Posterior cingulate gyrus (tissue), 11 donors: ENCODE data around the gene CEP104.

Experiments
- DNase-seq, 10 donors: peaks; one replicate each; pipeline versions ENCODE4 v3.0.0 to v3.0.0-alpha.2; 2020 to 2021; ENCODE audit warnings: mixed read lengths in 3 of 10
- intact Hi-C: fragments of 100-400 bp; cut with DNase I; formaldehyde crosslinking; loops from one replicate; pipeline ENCODE4 v1.15.1; 2023

CEP104 gene

GRCh38 chr1:3772715-3773571 lies 84.1 kb downstream of the CEP104 start, which contains the start of gene SMIM1:
Gene SMIM1 (plus strand): TSS chr1:3772749. CDS start chr1:3775374, 2,625 bp downstream.
- intact Hi-C loops, result no loop called here
- DNase-seq, result peak in 1 of 10 donors; percentile 73

DNA sequence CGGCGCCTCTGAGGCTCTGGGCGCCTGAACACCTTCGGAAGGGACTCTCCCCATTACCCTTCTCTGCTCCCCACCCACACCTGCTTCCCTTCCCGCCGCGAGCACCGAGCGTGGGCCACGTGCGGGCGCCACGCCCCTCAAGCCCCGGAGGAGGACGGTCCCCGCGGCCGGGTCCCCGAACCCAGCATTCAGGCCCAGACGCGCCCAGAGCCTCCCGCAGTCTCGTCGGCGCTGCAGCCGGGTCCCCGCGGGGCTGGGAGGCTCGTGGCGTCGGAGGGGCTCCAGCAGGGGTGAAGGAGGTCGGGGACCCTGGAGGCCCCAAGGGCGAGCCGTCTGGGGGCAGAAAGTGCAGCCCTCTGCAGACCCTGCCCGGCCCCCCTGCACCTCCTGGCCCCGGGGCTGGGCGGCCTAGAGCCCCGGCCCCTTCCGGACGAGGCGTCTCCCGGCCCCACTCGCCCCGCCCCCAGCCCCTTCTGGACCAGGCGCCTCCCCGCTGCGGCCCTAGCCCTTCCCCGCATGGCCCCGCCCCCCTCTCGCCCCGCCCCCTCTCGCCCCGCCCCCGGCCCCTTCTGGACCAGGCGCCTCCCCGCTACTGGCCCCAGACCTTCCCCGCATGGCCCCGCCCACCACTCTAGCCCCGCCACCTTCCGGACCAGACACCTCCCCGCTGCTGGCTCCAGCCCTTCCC lies 84.8 kb downstream of the CEP104 start:
- DNase-seq, result peak in 8 of 10 donors; percentile 55 to 95 (median 65)
- intact Hi-C loops, result no loop called here

GRCh38 chr1:3771108-3772026 lies 85.6 kb downstream of the CEP104 start:
- intact Hi-C loops, result no loop called here
- DNase-seq, result no peak

DNA sequence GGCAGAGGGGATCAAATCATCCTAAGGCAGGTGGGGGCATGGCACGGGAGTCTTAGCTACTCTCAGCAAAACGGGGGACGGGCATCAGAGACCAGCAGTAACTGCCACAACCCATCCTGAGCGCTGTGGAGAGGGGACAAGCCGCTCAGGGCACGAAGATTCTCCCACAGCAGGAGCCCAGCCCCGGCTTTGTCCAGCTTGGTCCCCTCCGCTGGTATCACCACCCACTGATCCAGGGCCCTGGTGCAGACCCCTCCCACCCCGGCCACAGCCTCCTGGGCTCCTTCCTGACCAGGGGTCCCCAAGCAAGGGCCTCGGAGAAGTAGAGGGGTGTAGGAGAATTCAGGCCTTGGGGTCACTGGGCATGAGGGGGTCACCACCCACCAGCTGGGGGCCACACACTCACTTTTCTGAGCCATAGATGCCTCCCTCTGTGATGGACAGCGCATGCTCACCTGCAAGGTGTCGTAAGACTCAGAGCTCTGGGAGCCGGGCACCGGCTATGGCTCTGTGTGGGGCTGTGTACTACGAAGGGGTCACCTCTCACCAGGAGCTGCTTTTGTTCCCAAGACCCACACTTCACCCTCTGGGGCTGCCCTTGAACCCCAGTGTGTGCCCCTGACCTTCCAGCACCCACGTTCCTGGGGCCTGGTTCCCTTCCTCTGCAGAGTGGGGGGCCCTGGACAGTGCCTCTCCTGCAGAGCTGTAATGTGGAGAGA lies 86.8 kb downstream of the CEP104 start:
- intact Hi-C loops, result no loop called here
- DNase-seq, result peak in 1 of 10 donors; percentile 51

- DNase-seq, result peak in 1 of 10 donors; percentile 59
- intact Hi-C loops, result no loop called here
Measured at GRCh38 chr1:3768811-3769390, 88.1 kb downstream of the CEP104 start.

- no peak for DNase-seq
- intact Hi-C loops, result no loop called here
Measured at GRCh38 chr1:3767328-3767925, 89.6 kb downstream of the CEP104 start.

- intact Hi-C loops, result no loop called here
- DNase-seq, result no peak
Measured at GRCh38 chr1:3763351-3764125, 93.5 kb downstream of the CEP104 start.

DNA sequence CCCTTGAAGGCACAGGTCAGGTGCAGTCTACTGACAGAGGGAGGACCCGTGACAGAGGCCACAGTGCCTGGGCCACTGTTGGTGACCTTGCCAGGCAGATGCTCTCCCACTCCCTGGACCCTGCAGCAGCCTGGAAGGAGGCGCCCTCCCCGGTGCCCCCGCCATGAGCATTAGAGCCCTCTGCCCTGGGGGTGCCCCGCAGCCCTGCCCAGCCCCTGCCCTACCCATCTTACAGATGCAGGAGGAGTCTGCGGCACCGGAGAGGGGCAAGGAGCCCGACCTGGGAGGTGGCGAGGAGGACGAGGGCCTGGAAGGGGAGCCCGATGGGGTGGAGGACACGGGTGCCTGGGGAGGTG lies 94.2 kb downstream of the CEP104 start:
- intact Hi-C loops, result no loop called here
- no peak for DNase-seq

DNA sequence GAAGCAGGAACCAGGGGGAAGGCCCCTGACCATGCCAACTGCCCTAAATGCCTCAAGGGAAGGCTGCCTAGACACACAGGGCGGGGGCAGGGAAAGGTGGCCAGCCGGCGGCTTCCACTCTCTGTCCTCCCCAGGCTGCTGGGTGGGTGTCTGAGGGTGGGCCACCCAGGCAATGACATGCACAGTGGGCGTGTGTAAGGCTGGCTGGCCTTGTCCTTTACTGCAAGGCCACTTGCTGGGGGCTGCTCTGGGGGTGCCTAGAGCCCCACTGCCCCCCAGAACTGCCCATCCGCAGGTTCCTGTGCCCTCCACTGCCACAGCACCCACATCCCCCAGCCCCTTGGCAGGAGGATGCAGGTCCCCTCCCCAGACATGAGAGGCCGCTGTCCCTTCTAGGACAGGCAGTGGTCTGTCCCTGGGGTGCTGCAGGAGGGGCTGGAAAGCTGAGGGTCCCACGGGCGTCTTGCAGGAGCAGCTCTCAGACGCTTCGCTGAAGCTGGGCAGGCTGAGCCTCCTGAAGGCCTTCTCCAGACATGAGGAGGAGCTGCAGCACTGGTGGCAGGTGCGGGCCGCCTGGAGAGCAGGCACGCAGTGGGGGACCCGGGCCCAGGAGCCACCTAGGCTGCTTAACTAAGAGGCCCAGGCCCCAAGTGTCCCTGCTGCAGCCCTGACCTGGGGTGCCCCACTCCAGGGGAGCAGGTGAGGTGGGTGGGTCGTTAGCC lies 94.7 kb downstream of the CEP104 start:
- peak in 1 of 10 donors; percentile 59 for DNase-seq
- intact Hi-C loops, result no loop called here
